Fibroblast of pulmonary artery (primary cell): ENCODE measurements around the gene SCAANT1.

Experiments used
- DNase-seq: peaks from one replicate; pipeline ENCODE4 v3.0.0-alpha.2; 2010; ENCODE audit warnings: low read depth
- H3K4me3 ChIP-seq: replicated peaks from 2 replicates; pipeline ENCODE4 v1.5.1; 2011; ENCODE audit warnings: low read depth, mild to moderate bottlenecking, control low read depth, low read length, moderate library complexity
- CTCF ChIP-seq: IDR thresholded peaks from 2 replicates; pipeline ENCODE4 v1.5.1; 2011; ENCODE audit warnings: mild to moderate bottlenecking, control low read depth, low read length, inconsistent platforms; ENCODE audit errors: missing control alignments

SCAANT1 gene

GRCh38 chr3:63922491-63923199 lies 10.5 kb upstream of the SCAANT1 start:
- no peak for DNase-seq
- no peak for TF ChIP-seq CTCF
- no peak overlapping the region for H3K4me3 ChIP-seq

GRCh38 chr3:63921741-63922482 lies 9.7 kb upstream of the SCAANT1 start:
- no peak for DNase-seq
- H3K4me3 ChIP-seq = no peak overlapping the region
- TF ChIP-seq CTCF = no peak

GRCh38 chr3:63920001-63920400 lies 7.8 kb upstream of the SCAANT1 start:
- DNase-seq = no peak
- no peak overlapping the region for H3K4me3 ChIP-seq
- no peak for TF ChIP-seq CTCF

- TF ChIP-seq CTCF = no peak
- DNase-seq = peak; percentile 50
- no peak overlapping the region for H3K4me3 ChIP-seq
These were observed 6.1 kb upstream of the SCAANT1 start for GRCh38 chr3:63918321-63918720.

- no peak for TF ChIP-seq CTCF
- H3K4me3 ChIP-seq = no peak overlapping the region
- peak; percentile 67 for DNase-seq
These were observed 2.1 kb upstream of the SCAANT1 start for GRCh38 chr3:63914312-63914711.

- TF ChIP-seq CTCF = no peak
- peak overlapping the region; percentile 65 for H3K4me3 ChIP-seq
- peak; percentile 81 for DNase-seq
These were observed 795 bp upstream of the SCAANT1 start for GRCh38 chr3:63912768-63913588.
